GM18499 (cell line): ENCODE results near the gene ADGRA1.
"Not testable (repeated sequence)": the region's sequence is repeated elsewhere in the genome, so short reads cannot be mapped to it uniquely, and the experiment has no call there.

ENCODE experiments used
- ATAC-seq: cut with Tn5 transposase; IDR thresholded peaks from one replicate; pipeline ENCODE4 v1.9.1; 2021; ENCODE audit warnings: moderate number of reproducible peaks; ENCODE audit not compliant: insufficient read depth, unreplicated experiment

The ADGRA1 gene

DNA sequence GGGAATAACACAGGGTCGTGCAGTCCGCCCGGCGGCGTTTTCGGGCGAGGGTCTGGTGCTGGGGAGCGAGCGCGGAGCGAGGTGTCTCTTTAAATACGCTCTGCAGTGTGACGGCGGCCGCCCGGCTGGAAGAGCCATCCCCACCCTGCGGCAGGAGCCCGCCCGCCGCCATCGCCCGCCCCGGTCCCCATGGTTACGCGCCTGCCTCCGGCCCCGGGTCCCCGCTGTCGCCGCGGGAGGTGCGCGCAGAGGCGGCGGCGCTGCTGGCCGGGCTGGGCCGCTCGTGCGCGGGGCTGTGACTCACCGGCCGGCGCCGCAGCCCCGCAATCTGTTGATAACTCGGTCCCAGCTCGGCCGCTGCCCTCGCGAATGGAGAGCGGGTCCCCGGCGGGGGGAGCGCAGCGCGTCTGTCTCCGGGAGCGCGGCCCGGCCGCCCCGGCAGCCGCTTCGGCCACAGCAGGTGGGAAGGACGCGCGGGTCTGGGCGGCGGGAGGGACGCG, at the start of gene ADGRA1:
TSS of gene ADGRA1 (plus strand) at position 246 of the 500 bp plus-strand sequence. CDS start 986 bp downstream, outside the sequence.
- no peak for ATAC-seq

DNA sequence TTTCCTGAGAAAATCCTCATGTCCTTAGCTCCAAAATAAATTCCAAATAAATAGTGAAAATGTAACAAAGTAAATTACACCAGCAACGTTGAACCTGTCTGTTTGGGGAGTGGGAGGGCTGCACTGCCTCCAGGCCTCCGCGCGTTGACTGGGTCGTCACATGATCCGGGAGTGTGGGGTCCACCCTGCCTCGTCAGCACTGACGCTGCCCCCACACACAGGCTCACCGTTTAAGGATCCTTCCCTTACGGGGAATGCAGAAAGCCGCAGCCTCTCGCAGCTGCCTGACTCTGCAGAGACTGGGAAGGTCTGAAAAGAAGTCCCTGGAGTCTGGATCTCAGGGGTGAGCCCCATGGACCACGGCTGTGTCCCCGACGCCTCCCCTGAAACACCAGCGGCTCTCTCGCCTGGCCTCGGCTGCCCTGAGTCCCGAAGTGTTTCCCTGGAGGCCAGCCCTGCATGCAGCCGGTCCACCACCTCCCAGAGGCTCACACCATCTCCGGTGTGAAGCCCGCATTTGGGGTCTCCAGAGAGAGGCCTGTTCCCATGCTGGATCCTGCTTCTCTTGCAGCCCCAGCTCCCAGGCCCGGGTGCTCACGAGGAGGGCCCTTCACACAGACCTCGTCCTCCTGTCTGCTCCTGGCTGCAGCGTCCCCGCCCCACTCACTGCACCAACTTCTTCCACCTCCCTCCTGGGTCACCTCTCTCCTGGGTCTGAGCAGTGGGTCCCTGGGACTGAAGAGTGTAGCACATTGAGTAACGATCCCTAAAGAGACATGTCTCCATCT, 49.5 kb upstream of the ADGRA1 start:
- no peak for ATAC-seq

DNA sequence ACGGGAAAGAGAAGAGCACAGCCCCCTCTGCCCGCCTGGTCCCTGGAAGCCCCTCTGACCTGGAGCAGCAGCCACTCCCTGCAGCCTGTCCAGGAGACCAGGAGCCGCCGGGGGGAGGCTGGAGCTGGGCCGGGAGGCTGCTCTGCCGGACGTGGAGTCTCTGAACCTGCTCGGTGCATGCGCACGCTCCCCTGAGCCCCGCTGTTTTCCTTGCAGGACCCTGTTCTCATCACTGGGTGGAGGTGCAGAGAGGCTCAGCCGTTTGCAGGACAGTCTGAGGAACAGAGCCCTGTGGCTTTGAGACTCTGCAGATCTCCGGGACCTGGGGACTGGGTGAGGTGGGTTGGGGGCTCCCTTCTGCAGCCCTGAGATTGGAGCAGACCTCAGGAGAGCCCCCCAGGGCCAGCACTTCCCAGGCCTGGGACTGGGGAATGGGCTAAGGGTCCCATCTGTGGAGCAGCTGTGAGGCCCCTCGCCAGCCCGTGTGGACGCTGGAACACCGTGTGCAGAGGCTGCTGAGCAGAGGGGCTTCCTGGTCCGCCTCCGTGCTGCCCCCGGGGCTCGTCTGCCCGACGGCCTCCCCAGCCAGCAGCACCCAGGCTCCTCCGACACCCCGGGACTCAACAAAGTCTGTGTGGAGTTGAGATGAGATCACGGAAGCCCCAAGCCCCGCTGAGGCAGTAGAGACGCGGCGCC, 48.5 kb upstream of the ADGRA1 start:
- ATAC-seq, result no peak

DNA sequence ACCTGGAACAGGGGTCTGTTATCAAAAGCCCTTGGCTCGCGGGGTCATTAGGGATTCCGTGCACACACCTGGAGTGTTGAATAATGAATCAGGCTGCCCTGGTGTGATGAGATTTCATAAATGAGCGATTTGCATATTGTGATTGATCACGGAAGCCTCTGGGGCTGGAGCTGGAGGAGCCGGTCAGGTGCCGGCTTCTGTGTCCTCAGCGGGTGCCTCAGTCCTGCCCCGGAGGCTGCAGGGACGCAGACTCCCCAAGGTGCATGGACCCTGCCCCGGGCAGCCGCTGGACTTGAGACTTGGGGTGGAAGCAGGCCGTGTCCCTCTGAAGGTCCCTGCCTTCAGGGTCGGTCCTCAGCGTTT, 47.9 kb upstream of the ADGRA1 start:
- ATAC-seq, result no peak

GRCh38 chr10:133040198-133040597, 47.5 kb upstream of the ADGRA1 start:
- ATAC-seq, result no peak

DNA sequence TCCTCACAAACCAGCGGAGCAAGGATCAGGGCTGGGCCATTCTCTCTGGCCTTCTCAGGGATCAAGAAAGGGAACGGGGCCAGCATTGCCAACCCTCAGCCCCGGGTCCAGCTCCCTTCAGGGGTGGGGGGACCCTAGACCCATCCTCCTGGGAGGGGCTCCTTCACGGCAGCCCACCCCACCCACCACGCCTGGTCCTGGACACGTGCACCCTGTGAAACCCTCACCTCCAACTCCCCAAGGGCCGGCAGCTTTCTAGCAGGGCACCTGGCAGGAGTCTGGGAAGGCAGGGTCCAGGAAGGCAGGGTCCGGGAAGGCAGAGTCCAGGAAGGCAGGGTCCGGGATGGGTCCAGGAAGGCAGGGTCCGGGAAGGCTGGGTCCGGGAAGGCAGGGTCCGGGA, 46.6 kb upstream of the ADGRA1 start:
- ATAC-seq, result no peak

- ATAC-seq, result no peak
Observed at GRCh38 chr10:133042061-133042460, 45.7 kb upstream of the ADGRA1 start.

DNA sequence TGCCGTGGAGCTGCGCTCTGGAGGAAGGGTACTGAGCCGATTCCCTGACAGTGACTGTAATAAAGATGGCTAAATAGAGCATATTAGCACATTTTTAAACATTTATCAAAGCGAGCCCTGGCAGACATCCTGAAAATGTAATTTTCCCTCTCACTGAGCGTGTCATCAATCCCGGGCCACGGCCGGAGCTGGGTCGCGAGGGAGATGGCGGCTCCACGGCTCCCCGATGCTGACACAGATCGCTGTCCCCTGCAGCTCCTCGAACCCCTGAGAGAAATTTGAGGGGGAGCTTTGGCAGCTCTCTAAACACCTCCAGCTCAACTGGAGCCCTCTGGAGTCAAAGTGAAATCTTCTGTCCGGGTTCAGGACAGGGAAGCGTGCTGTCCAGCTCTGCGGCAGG, 44.9 kb upstream of the ADGRA1 start:
- no peak for ATAC-seq

DNA sequence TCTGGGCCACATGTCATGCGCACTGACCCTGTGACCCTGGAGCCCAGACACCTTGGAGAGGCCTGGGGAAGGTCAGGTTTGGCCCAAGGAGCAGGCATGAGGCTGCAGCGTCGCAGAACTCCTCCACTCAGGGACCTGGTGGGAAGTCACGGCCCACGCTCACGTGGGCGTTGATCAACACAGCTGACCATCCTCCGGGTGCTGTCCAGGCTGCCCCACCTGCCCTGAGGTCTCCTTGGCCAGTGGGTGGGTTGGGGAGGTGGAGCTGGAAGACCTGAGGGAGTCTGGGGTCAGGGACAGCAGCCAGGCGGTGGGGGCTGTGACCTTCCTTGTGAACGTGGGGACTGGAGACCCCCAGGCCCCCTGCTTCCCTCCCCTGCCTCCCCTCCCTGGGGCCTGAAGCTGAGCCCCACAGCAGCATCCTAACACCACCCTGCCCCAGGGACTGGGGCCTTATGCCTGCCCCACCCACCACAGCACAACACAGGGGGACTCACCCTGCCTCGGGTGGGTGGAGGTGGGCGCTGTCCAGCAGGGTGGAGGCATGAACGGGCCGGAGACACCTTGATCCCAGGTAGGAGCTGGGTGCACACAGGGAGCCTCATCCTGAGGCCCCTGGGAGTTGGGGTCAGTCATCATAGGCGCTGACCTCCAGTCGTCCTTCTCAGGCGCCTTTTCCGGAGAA, 44.0 kb upstream of the ADGRA1 start:
- no peak for ATAC-seq

GRCh38 chr10:133044401-133044811, 43.3 kb upstream of the ADGRA1 start:
- ATAC-seq, result no peak

DNA sequence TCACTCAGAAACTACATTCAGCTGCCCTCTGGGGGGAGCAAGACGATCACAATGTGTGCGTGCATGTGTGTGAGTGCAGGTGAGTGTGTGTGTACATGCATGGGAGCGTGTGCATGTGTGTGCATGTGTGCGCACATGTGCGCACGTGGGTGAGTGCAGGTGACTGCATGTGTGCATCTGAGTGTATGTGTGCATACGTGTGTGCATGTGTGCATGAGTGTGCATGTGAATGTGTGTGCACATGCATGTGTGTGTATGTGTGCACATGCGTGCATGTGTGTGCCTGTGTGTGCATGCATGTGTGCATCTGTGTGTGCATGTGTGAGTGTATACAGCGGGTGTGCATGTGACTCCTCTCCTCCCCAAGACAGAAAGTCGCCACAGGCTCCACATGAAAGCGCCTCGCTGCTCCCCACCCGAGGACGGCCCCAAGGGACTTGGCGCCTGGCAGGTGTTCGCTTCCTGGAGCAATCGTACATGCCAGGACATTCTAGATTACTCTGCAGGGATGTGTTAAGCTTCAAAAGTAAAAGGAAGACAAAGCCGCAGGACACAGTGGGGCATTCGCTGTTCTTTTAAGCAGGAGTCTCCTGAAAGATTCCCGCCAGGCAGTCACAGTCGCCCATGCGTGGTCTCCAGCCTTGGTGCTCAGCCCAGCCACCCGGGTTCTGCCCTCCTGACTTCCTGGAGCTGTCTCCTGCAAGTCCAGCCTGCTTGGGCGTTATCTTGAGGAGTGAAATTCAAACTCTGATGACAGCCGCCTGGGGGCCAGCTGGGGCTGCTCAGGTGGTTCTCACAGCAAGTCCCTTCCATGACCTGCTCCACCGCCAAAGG, 42.0 kb upstream of the ADGRA1 start:
- ATAC-seq, result no peak

DNA sequence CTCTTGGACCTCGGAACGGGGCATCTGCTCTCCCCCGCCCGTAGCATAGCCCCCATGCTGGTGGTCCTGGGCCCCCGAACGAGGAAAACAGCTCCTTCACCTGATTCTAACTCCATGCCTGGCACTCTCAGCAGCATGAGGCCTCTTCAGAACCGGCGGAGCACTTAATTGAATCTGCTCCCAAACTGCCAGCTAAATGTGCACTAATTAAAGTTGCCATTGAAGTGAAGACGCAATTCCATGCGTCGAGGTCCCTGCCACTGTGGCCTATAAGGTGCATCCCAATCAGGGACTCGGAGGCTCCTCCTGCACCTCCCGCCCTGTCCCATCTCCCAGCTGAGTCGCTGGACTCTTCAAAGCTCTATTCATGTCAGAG, 41.3 kb upstream of the ADGRA1 start:
- ATAC-seq, result no peak

DNA sequence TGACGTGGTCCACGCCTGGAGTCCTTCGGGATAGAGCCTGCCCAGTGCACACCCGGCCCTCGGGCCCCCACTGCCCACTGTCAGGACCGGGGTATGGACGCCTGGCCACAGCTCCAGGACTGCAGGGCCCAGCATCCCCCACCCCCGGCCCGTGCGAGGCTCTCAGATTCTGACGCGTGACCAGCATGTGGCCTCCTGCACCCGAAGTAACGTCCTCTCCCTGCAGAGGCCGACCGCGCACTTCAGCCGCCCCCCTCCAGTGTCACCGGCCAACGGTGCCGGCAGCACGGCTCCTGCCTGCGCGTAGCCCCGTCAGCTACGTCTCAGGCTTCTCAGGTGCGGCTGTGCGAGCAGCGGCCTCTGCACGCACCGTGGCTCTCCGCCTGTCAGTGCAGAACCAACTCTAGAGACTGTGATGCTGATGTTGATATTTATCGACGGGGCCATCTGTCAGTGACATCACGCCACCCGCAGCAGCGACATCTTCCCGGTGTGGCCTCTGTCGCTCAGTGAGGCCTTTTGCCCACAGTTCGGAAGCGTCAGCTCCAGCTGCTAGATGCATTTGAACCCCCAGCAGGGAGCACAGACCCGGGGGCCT, 40.1 kb upstream of the ADGRA1 start:
- no peak for ATAC-seq

GRCh38 chr10:133048266-133048665, 39.5 kb upstream of the ADGRA1 start:
- no peak for ATAC-seq

- ATAC-seq, result no peak
Observed at GRCh38 chr10:133048926-133049325, 38.8 kb upstream of the ADGRA1 start.

DNA sequence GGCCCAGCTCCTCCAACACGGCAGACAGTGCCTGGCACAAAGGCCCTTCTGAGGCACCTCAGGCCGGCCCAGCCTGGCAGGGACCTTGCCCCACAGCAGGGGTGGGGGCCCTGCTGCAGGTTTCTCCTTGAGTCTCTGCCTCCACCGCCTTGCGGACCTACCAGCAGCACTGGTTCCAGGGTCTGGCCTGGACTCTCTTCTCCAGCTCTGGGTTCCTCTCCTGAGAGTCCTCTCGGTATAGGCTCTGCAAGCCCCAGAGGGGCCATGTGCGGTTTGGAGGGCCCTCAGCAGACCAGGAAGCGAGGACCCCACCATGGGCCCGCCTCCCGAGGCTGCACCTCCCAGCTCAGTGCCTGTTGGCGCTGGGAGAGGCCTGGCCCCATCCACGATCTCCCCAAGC, 38.1 kb upstream of the ADGRA1 start:
- ATAC-seq, result no peak

DNA sequence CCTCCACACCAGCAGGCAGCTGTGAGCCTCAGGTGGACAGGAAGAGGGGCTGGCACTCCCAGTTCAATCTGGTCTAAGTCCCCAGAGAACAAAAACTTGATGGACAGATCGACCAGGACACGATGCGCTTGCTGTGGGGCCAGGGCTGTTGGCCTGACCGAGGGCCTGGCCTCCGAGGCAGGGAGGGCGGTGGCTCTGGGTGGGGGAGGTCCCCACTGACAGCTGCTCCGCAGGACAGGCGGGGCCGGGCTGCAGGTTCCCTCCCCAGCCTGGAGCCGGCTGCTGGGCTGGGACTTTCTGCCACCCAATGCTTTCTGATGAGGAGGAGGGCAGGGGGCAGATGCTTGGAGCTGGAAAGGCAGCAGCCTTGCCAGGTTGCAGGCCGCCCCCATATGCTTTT, 37.4 kb upstream of the ADGRA1 start:
- ATAC-seq, result no peak

DNA sequence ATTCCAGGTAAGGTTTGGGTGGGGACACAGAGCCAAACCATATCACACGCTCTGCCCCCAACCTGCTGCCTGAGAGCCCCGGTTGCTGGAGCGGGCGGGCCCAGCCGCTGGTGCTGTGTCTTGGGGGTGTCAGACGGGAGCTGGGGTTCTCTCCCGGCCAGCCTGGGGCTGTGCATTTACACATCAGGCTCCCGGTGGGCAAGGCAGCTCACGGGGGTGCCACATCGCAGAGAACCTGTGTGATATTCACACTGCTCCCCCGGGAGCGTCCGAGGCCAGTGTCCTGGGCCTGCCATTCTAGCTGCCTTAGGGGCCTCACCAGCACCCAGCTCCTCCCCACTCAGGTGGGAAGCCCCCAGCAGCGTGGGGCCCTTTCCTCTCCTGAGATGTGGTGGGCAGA, 35.6 kb upstream of the ADGRA1 start:
- ATAC-seq, result no peak

DNA sequence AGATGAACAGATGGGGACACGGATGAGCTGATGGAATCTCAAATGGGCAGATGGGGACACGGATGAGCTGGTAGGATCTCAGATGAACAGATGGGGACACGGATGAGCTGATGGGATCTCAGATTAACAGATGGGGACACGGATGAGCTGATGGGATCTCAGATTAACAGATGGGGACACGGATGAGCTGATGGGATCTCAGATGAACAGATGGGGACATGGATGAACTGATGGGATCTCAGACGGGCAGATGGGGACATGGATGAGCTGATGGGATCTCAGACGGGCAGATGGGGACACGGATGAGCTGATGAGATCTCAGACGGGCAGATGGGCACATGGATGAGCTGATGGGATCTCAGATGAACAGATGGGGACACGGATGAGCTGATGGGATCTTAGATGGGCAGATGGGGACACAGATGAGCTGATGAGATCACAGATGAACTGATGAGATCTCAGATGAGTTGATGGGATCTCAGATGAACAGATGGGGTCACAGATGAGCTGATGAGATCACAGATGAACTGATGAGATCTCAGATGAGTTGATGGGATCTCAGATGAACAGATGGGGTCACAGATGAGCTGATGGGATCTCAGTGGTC, 34.1 kb upstream of the ADGRA1 start:
- ATAC-seq, result not testable (repeated sequence)

- no peak for ATAC-seq
Observed at GRCh38 chr10:133055470-133055869, 32.3 kb upstream of the ADGRA1 start.
